ENCODE results near the gene SMR3A. TPM values are rescaled to one million over a fixed set of nuclear protein-coding genes. Genes with fewer than 3 reads are reported as not detected.

The SMR3A gene
- total RNA-seq, 1 donor from 2014 or later: not detected

Other genes with a start within 250 kb of the SMR3A start
- not detected for gene PRR27, start 206.5 kb upstream of the SMR3A start, total RNA-seq
- gene ODAM, start 165.0 kb upstream of the SMR3A start, total RNA-seq: not detected
- not detected for gene FDCSP, start 134.6 kb upstream of the SMR3A start, total RNA-seq
- gene CSN3, start 118.2 kb upstream of the SMR3A start, total RNA-seq: not detected
- gene CABS1, start 25.8 kb upstream of the SMR3A start, total RNA-seq: not detected
- gene SMR3B, start 22.4 kb downstream of the SMR3A start, total RNA-seq: not detected
- gene OPRPN, start 37.2 kb downstream of the SMR3A start, total RNA-seq: not detected
- gene MUC7, start 111.4 kb downstream of the SMR3A start, total RNA-seq: not detected
- gene AMTN, start 157.8 kb downstream of the SMR3A start, total RNA-seq: not detected
- gene AMBN, start 231.5 kb downstream of the SMR3A start, total RNA-seq: not detected

All from ureter (tissue), 1 donor.